Cardiac septum (tissue), 1 donor: ENCODE results near the gene SPINK14. TPM values are rescaled to one million over a fixed set of nuclear protein-coding genes. Genes with fewer than 3 reads are reported as not detected.

Experiments
- DNase-seq: peaks from one replicate; pipeline ENCODE4 v3.0.0-alpha.2; 2020; ENCODE audit warnings: low spot score
- intact Hi-C: fragments of 100-400 bp; cut with DNase I; formaldehyde crosslinking; loops from one replicate; pipeline ENCODE4 v1.14.0; 2022
- total RNA-seq: library from RNA; stranded (reverse); fragmentation: NEBNext Ultra II Directional; extraction: Animal tissue kit (Norgen Biotek cat#: 25700); gene quantifications from one replicate; pipeline ENCODE4 v1.2.1, GENCODE V29; 2021
- donor health status: DM: no; HTN: no; CAD: no.

SPINK14 gene
- total RNA-seq, 1 donor from 2014 or later: not detected

GRCh38 chr5:148186248-148187003 is 18.1 kb downstream of the SPINK14 start:
- DNase-seq: no peak
- intact Hi-C loops: loop anchor here (10.0 kb wide), 1 partner anchor 188 kb away; no protein-coding TSS in a partner anchor

GRCh38 chr5:148191010-148191409 is 22.7 kb downstream of the SPINK14 start:
- intact Hi-C loops: no loop called here
- no peak for DNase-seq

- no peak for DNase-seq
- intact Hi-C loops: no loop called here
Measured at GRCh38 chr5:148193202-148193601, 24.9 kb downstream of the SPINK14 start.

GRCh38 chr5:148201151-148201550 is 32.8 kb downstream of the SPINK14 start:
- intact Hi-C loops: no loop called here
- DNase-seq: no peak

- intact Hi-C loops: no loop called here
- DNase-seq: no peak
Measured at GRCh38 chr5:148202531-148203203, 34.3 kb downstream of the SPINK14 start, which contains the start of gene SPINK6. Gene SPINK6, plus strand, starts transcription at chr5:148203042. Its CDS starts 55 bp downstream, at chr5:148203097.

GRCh38 chr5:148205044-148205806 is 36.9 kb downstream of the SPINK14 start:
- intact Hi-C loops: no loop called here
- no peak for DNase-seq

GRCh38 chr5:148205865-148206264 is 37.5 kb downstream of the SPINK14 start:
- DNase-seq: no peak

GRCh38 chr5:148206620-148207019 is 38.3 kb downstream of the SPINK14 start:
- DNase-seq: no peak
- intact Hi-C loops: no loop called here

More at GRCh38 chr5:148205865-148206264, 37.5 kb downstream of the SPINK14 start:
- intact Hi-C loops: no loop called here

GRCh38 chr5:148208226-148208625 is 39.9 kb downstream of the SPINK14 start:
- intact Hi-C loops: no loop called here
- DNase-seq: no peak

- intact Hi-C loops: no loop called here
- DNase-seq: no peak
Measured at GRCh38 chr5:148209151-148209770, 40.9 kb downstream of the SPINK14 start.

- intact Hi-C loops: no loop called here
Measured at GRCh38 chr5:148214665-148215185, 46.4 kb downstream of the SPINK14 start.

GRCh38 chr5:148221508-148221907 is 53.2 kb downstream of the SPINK14 start:
- intact Hi-C loops: no loop called here
- no peak for DNase-seq

More at GRCh38 chr5:148214665-148215185, 46.4 kb downstream of the SPINK14 start:
- no peak for DNase-seq

- DNase-seq: no peak
- intact Hi-C loops: no loop called here
Measured at GRCh38 chr5:148224117-148224742, 55.9 kb downstream of the SPINK14 start.

Other genes with a start within 250 kb of the SPINK14 start
- gene SPINK5, start 104.6 kb upstream of the SPINK14 start, total RNA-seq: 0.16 TPM
- gene SPINK6, start 34.5 kb downstream of the SPINK14 start, total RNA-seq: not detected
- not detected for gene MARCOL, start 70.0 kb downstream of the SPINK14 start, total RNA-seq
- not detected for gene SPINK13, start 100.2 kb downstream of the SPINK14 start, total RNA-seq
- not detected for gene SPINK7, start 143.9 kb downstream of the SPINK14 start, total RNA-seq
- not detected for gene SPINK9, start 167.0 kb downstream of the SPINK14 start, total RNA-seq
- gene FBXO38, start 215.4 kb downstream of the SPINK14 start, total RNA-seq: 61.3 TPM